NCI-H2107 treated with DMSO at 0.1 percent for 48 hours (cell line): ENCODE results near the gene KRT71.
"Not testable (repeated sequence)": the region's sequence is repeated elsewhere in the genome, so short reads cannot be mapped to it uniquely, and the experiment has no call there.

ENCODE experiments used
- DNase-seq: peaks from one replicate; lab custom pipeline; 2025; ENCODE audit not compliant: unreplicated experiment; lab: John Stamatoyannopoulos, UW

Gene KRT71

GRCh38 chr12:52552681-52553195 lies at the start of gene KRT71:
Gene KRT71, minus strand, starts transcription at chr12:52553145. Its CDS starts 68 bp downstream, at chr12:52553077.
- DNase-seq = no peak

- DNase-seq = no peak
Observed at GRCh38 chr12:52602552-52602951, 49.6 kb upstream of the KRT71 start.

GRCh38 chr12:52601671-52602070 lies 48.7 kb upstream of the KRT71 start:
- no peak for DNase-seq

GRCh38 chr12:52600941-52601481 lies 48.1 kb upstream of the KRT71 start, which contains the start of gene KRT72:
Gene KRT72, minus strand, starts transcription at chr12:52601463. Its CDS starts 11 bp downstream, at chr12:52601452.
- no peak for DNase-seq

- DNase-seq = no peak
Observed at GRCh38 chr12:52600475-52600874, 47.5 kb upstream of the KRT71 start.

GRCh38 chr12:52600071-52600470 lies 47.1 kb upstream of the KRT71 start:
- no peak for DNase-seq

GRCh38 chr12:52598966-52599365 lies 46.0 kb upstream of the KRT71 start:
- no peak for DNase-seq

GRCh38 chr12:52594237-52594636 lies 41.3 kb upstream of the KRT71 start:
- not testable (repeated sequence) for DNase-seq

- DNase-seq = no peak
Observed at GRCh38 chr12:52591521-52591920, 38.6 kb upstream of the KRT71 start.

- DNase-seq = no peak
Observed at GRCh38 chr12:52590021-52590420, 37.1 kb upstream of the KRT71 start.

GRCh38 chr12:52587563-52587962 lies 34.6 kb upstream of the KRT71 start:
- no peak for DNase-seq

GRCh38 chr12:52585946-52586345 lies 33.0 kb upstream of the KRT71 start:
- no peak for DNase-seq

- no peak for DNase-seq
Observed at GRCh38 chr12:52585066-52585465, 32.1 kb upstream of the KRT71 start.

- no peak for DNase-seq
Observed at GRCh38 chr12:52584156-52584682, 31.3 kb upstream of the KRT71 start.

GRCh38 chr12:52582971-52583456 lies 30.1 kb upstream of the KRT71 start:
- DNase-seq = peak; percentile 78

- DNase-seq = no peak
Observed at GRCh38 chr12:52582486-52582885, 29.5 kb upstream of the KRT71 start.

GRCh38 chr12:52581481-52581880 lies 28.5 kb upstream of the KRT71 start:
- DNase-seq = peak; percentile 56

GRCh38 chr12:52581066-52581465 lies 28.1 kb upstream of the KRT71 start:
- no peak for DNase-seq

- no peak for DNase-seq
Observed at GRCh38 chr12:52580496-52580895, 27.6 kb upstream of the KRT71 start.

- DNase-seq = no peak
Observed at GRCh38 chr12:52579468-52580465, 26.8 kb upstream of the KRT71 start.

GRCh38 chr12:52578469-52578868 lies 25.5 kb upstream of the KRT71 start:
- DNase-seq = no peak

- no peak for DNase-seq
Observed at GRCh38 chr12:52577316-52577715, 24.4 kb upstream of the KRT71 start.
